ENCODE measurements around the gene IDH1.
"Not testable (repeated sequence)": the region's sequence is repeated elsewhere in the genome, so short reads cannot be mapped to it uniquely, and the experiment has no call there.

The IDH1 gene

DNA sequence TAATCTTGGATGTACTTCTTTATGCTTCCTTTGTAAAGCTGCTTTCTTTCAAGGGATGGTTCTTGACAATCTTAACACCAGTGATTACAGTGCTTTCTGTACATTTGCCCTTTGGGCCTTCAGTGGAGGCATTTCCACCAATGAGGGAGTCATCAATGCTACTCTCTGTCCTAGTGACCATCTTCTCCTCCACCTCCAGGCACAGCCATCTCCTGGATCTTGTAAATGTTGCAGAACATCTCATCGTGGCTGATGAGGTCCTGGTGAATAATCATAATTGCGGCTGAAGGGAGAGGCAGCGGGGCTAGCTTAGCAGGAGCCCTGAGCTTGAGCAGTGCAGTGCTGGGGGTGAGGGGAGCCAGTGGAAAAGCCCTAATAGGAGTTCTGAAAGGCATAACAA lies 32.5 kb downstream of the IDH1 start:
- DNase-seq (ENCODE audit: low read depth in 2 of 2), result no peak

DNA sequence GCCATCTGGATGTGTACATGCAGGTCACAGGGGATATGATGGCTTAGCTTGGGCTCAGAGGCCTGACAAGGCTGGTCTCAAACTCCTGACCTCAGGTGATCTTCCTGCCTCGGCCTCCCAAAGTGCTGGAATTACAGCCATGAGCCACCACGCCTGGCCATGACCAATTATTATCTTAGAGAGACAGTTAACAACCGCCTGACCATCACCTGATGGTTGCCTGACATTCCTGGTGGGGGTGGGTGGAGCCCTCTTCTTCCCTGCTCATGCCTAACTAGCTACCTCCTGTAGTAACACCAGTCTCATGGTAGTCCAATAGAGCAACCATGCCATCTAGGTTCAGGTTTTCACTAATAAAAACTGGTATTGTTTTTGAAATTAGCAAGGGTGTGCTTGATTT lies 33.0 kb downstream of the IDH1 start:
- DNase-seq (ENCODE audit: low read depth in 2 of 2), result not testable (repeated sequence)

DNA sequence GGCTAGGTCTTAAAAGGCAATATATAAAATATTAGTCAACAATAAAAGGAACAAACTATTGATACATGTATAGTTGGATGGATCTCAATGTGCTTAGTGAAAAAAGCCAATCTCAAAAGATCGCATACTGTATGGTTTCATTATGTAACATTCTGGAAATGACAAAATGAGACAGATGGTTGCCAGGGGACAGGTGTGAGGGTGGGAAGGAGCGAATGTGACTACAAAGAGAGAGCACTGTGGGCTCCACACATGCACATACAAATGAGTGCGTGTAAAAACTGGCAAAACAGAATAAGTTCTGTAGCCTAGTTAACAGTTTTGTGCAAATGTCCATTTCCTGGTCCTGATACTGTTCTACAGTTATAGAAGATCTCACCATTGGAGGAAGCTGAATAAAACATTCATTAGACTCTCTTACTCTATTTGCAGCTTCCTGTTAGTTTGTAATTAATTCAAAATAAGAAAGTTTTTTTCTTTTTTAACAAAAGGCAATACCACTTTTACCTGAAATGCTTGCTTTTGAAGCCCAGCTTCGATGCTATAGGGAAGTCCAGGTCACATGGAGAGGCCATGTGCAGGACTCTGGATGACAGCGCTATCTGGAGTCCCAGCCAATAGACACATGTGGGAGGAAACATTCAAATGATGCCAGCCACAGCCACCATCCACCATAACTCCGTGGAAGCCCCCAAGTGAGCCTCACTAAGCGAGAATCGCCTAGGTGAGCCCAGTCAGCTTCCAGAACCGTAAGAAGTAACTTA lies 44.0 kb downstream of the IDH1 start:
- DNase-seq (ENCODE audit: low read depth in 2 of 2), result no peak

DNA sequence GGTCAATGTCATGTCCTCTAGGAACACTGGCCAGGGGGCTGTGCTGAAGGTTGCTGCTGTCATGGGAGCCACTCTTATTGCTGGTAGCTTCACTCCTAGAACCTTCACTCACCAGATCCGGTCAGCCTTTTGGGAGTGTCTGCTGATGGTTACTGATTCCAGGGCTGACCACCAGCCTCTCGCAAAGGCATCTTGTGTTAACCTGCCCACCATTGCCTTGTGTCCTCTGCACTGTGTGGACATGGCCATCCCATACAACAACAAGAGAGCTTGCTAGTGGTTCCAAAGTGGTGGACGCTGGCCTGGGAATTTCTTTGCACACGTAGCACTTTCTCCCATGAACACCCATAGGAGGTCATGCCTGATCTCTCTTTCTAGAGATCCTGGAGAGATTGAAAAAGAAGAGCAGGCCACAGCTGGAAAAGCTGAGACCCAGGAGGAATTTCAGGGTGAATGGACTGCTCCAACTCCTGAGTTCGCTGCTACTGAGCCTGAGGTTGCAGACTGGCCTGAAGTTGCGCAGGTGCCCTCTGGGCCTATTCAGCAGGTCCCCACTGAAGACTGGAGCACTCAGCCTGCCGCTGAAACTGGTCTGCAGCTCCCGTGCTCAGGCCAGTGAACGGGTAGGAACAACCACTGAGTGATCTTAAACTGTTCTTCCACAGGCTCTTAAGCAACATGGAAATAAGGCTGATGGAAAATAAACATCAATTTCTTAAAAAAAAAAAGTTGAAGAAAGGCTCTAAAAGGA lies 46.4 kb downstream of the IDH1 start:
- DNase-seq (ENCODE audit: low read depth in 2 of 2), result no peak

DNA sequence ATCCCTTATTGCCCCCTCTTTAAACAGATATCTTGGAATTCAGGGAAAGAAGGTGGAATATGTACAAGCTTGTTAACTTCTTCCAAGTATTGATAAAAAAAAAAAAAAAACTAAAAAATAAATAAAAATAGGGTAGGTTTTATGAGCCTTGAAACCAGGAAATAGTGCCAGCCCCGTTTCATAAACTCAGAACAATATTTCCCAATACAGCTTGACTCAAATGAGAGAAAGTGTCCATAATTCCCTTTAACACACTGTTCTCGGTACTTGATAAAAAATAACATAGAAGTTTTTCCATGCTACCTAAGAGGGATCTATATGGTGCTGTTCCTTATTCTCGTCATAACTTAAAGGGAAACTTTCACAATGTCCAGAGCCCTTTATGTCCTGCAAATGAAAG lies 47.1 kb downstream of the IDH1 start:
- no peak for DNase-seq (ENCODE audit: low read depth in 2 of 2)

DNA sequence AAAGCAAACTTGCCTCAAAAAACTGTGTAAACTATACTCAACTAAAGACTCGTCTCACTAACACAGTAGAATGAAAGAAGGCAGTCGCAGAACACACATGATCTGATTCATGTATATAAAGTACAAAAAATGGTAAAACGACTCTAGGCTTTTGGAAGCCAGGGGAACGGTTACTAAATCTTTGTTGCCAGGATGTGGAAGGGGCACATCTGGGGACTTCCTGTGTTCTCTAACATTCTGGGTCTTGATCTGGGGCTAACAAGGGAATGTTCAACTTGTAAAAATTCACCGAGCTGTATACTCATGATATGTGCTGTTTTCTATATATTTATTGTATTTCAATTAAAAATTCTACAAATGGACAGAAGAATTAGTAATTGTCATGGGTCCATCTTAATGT lies 50.7 kb downstream of the IDH1 start:
- DNase-seq (ENCODE audit: low read depth in 2 of 2), result no peak

DNA sequence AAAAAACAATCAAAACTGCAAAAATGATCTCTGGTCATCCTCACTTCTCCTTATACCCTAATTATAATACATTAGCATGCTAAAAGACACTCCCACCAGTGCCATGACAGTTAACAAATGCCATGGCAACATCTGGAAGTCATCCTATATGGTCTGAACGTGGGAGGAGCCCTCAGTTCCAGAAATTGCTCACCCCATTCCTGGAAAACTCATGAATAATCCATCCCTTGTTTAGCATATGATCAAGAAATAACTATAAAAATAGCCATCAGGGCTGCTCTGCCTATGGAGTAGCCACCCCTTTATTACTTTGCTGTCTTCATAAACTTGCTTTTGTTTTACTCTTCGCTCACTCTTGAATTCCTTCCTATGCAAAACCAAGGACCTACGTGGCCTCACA lies 59.3 kb downstream of the IDH1 start:
- no peak for DNase-seq (ENCODE audit: low read depth in 2 of 2)

DNA sequence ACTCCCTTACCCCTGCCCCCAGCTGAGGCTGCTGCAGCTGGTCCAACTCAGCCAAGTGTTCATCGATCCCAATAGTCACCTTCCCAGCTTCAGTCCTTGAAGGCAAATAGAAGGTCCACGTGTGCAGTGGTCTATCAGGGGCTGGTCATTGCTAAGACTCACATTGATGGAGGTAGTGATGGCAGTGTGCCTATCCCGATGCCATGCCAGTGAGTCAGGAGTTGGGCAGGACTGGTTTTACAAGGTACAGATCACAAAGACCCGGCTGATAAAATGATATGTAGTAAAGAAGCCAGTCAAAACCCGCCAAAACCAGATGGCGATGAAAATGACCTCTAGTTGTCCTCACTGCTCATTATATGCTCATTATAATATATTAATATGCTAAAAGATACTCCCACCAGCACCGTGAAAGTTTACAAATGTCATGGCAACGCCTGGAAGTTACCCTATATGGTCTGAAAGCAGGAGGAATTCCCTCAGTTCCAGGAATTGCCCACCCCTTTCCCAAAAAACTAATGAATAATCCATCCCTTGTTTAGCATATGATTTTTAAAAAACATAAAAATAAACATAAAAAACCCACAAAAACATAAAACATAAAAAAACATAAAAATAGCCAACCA lies 62.1 kb downstream of the IDH1 start:
- DNase-seq (ENCODE audit: low read depth in 2 of 2), result no peak

DNA sequence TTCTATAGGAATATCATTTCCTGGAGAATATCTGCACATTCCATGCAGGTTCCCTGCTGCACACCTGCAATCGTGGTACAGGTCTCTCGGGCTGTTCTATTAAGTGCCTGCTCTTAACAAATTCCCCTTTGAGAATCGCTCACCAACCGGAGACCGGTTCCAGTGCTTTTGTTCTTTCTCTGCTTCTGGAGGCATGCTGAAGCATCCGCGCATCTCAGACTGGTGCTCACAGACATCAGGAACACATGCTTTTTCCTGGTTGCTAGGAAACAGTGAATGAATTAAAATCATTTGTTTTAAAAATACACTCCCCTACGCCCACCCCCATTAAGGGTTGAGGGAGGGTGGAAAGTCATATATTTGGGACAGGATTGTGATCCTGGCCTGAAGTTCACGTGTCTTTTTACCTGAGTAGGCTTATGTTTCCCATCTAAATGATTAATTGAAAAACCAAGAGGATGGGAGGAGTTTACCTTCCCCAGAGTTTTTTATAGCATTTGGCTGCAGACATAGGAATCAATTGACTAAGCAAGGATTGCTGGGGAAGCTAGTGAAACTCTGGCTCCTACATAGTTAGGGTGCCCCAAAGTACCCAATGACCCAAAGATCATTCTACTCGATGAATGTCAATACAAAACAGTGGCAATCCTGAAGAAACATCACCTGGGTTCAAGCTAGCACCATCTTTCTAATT lies 64.9 kb downstream of the IDH1 start, which contains the start of gene C2orf80:
C2orf80 (minus strand) TSS at position 221 of the 694 bp plus-strand sequence. CDS start 3,044 bp downstream, outside the sequence.
- no peak for DNase-seq (ENCODE audit: low read depth in 2 of 2)

DNA sequence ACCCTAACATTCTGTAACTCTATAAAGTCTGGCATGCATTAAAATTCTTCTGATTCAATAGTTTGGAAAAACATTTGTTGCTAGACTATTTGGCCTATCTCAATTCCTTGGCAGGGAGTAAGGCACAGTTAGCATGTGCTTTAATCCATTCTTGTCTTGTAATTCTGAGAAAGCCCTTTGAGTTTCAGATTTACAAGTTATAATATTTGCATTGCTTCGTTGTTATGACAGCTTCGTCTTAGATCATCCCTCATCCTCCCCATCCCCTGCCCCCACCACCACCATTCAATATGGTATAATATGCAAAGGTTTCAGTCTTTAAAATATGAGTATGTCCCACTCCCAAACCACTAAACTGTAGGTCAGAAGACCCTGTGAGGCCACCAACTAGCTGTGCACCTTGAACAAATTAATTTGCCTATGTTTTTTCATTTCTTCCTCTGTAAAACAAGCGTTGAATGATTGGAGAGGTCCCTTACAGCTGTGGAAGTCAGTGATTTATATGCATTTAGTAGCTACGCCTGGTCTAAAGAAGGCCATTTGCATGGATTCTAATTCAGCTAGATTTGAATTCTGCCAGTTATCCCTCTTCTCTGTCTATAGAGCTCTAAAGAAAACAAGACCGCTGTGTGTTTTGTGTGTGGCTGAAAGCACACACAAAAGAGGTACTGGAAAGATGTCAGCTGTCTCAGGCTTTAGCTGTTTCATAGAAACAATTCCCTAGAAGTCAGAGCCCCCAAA lies 65.6 kb downstream of the IDH1 start:
- no peak for DNase-seq (ENCODE audit: low read depth in 2 of 2)

DNA sequence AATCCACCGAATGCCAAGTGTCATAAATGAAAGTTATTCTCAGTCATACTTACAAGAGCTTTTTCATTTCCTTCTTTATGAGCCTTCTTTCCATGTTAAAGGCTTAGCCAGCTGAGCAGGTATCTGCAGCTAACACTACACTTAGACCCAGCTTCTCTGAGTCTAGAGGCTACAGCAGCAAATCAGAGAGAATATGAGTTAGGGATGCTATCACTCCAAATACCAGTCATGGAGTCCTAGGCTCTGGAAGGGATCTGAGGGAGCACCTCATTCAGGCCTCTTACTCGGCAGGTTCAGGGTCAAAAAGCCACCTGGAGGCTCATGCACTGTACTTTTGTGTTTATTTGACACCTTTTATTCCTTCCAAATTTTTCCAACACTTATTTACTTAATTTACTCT lies 68.0 kb downstream of the IDH1 start:
- DNase-seq (ENCODE audit: low read depth in 2 of 2), result no peak

DNA sequence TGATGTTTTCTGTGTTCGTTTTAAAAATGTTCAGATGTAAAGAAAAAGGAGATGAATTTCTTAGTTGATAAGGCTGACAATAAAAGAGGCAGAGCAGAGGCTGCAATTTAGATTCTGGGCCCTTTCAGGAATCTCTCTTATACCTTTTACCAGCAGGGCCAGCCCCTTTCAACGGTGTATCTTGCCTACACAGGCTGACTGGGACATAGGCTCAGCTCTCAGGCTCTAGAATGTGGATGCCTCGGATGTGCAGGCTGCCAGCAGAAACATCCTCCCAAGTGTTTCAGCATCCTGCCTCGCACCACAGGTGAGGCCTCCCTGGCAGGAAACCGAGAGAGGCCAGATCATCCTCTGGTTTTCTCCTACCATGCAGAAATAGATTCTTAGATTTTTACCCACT lies 68.4 kb downstream of the IDH1 start:
- DNase-seq (ENCODE audit: low read depth in 2 of 2), result no peak

All from stimulated activated CD4-positive, alpha-beta T cell treated with anti-CD3 and anti-CD28 coated beads, Interleukin-12 subunit alpha, Interleukin-12 subunit beta, amount 100 ng/mL, for 24 hours (primary cell).